ENCODE data around the gene RNF5.
"Not testable (repeated sequence)": the region's sequence is repeated elsewhere in the genome, so short reads cannot be mapped to it uniquely, and the experiment has no call there.

RNF5 gene

GRCh38 chr6:32204268-32204715 lies 26.1 kb downstream of the RNF5 start:
- DNase-seq (ENCODE audit: low spot score) = no peak

GRCh38 chr6:32208996-32209395 lies 30.8 kb downstream of the RNF5 start:
- no peak for DNase-seq (ENCODE audit: low spot score)

- no peak for DNase-seq (ENCODE audit: low spot score)
Measured at GRCh38 chr6:32210191-32210601, 32.0 kb downstream of the RNF5 start.

- DNase-seq (ENCODE audit: low spot score) = not testable (repeated sequence)
Measured at GRCh38 chr6:32211432-32211831, 33.2 kb downstream of the RNF5 start.

GRCh38 chr6:32212076-32212760 lies 34.0 kb downstream of the RNF5 start:
- no peak for DNase-seq (ENCODE audit: low spot score)

GRCh38 chr6:32213649-32214048 lies 35.4 kb downstream of the RNF5 start:
- DNase-seq (ENCODE audit: low spot score) = no peak

- DNase-seq (ENCODE audit: low spot score) = no peak
Measured at GRCh38 chr6:32214126-32214525, 35.9 kb downstream of the RNF5 start.

GRCh38 chr6:32215617-32216016 lies 37.4 kb downstream of the RNF5 start:
- DNase-seq (ENCODE audit: low spot score) = no peak

- DNase-seq (ENCODE audit: low spot score) = no peak
Measured at GRCh38 chr6:32216285-32216684, 38.1 kb downstream of the RNF5 start.

GRCh38 chr6:32216998-32217397 lies 38.8 kb downstream of the RNF5 start:
- no peak for DNase-seq (ENCODE audit: low spot score)

GRCh38 chr6:32218167-32218566 lies 40.0 kb downstream of the RNF5 start:
- DNase-seq (ENCODE audit: low spot score) = no peak

- no peak for DNase-seq (ENCODE audit: low spot score)
Measured at GRCh38 chr6:32220021-32220420, 41.8 kb downstream of the RNF5 start.

GRCh38 chr6:32222333-32223230 lies 44.4 kb downstream of the RNF5 start:
- no peak for DNase-seq (ENCODE audit: low spot score)

- no peak for DNase-seq (ENCODE audit: low spot score)
Measured at GRCh38 chr6:32223258-32224235, 45.3 kb downstream of the RNF5 start, which contains the start of gene NOTCH4. Gene NOTCH4 (minus strand): TSS chr6:32224067. CDS start chr6:32223928, 139 bp downstream.

- no peak for DNase-seq (ENCODE audit: low spot score)
Measured at GRCh38 chr6:32224696-32225095, 46.5 kb downstream of the RNF5 start.

- no peak for DNase-seq (ENCODE audit: low spot score)
Measured at GRCh38 chr6:32226434-32226833, 48.2 kb downstream of the RNF5 start.

Data from pons (tissue), 1 donor.